OCI-LY7 (cell line): Measurements from ENCODE around the gene SUMF1. TPM values are rescaled to one million over a fixed set of nuclear protein-coding genes. Genes with fewer than 3 reads are reported as not detected.

ENCODE experiments used
- BruUV-seq: library from RNA; stranded (reverse); fragments of 400-500 nt; replicated peaks from 2 replicates; lab custom pipeline; 2021; lab: Mats Ljungman, UMichigan
- CTCF ChIA-PET: fragments of 300-600 bp; sonication (Branson Sonifier 250); formaldehyde crosslinking; loops from one replicate; lab custom pipeline; 2022; ENCODE audit warnings: antibody characterized with exemption; ENCODE audit not compliant: unreplicated experiment; lab: Charles Lee
- POLR2A ChIA-PET: fragments of 300-600 bp; sonication (Branson Sonifier 250); formaldehyde crosslinking; loops from one replicate; lab custom pipeline; 2022; ENCODE audit warnings: antibody characterized with exemption; lab: Charles Lee
- DNase-seq: peaks from one replicate; pipeline ENCODE4 v3.0.0-alpha.2; 2015; ENCODE audit warnings: low spot score
- H2AFZ ChIP-seq: fragments of 200-600 bp; sonication (generic), shearing (Covaris generic); 2 replicates; pipeline ENCODE4 v1.6.1; 2014; ENCODE audit warnings: mild to moderate bottlenecking, antibody characterized with exemption, low read length, moderate library complexity
- H3K27ac ChIP-seq: fragments of 200-600 bp; sonication (generic); 2 replicates; pipeline ENCODE4 v1.5.1; 2014; ENCODE audit warnings: mixed run types, low read depth, mild to moderate bottlenecking, moderate library complexity, low read length, inconsistent platforms; ENCODE audit not compliant: poor library complexity, severe bottlenecking
- H3K36me3 ChIP-seq: fragments of 200-600 bp; sonication (generic); 2 replicates; pipeline ENCODE4 v1.6.1; 2014; ENCODE audit warnings: mild to moderate bottlenecking, antibody characterized with exemption, low read length, moderate library complexity, mixed read lengths; ENCODE audit not compliant: insufficient read depth
- H3K4me1 ChIP-seq: fragments of 200-600 bp; sonication (generic); 2 replicates; pipeline ENCODE4 v1.5.1; 2014; ENCODE audit warnings: mild to moderate bottlenecking, low read length; ENCODE audit not compliant: insufficient read depth, poor library complexity, severe bottlenecking
- H3K4me2 ChIP-seq: fragments of 200-600 bp; sonication (generic); 2 replicates; pipeline ENCODE4 v1.6.1; 2014; ENCODE audit warnings: mild to moderate bottlenecking, low read length
- H3K4me3 ChIP-seq: fragments of 200-600 bp; sonication (generic); 2 replicates; pipeline ENCODE4 v1.5.1; 2014; ENCODE audit warnings: mild to moderate bottlenecking, low read depth, low read length; ENCODE audit not compliant: poor library complexity, severe bottlenecking
- H3K79me2 ChIP-seq: fragments of 200-600 bp; sonication (generic); 2 replicates; pipeline ENCODE4 v1.6.1; 2016; ENCODE audit warnings: low read depth, mild to moderate bottlenecking, low read length, moderate library complexity, mixed read lengths; ENCODE audit not compliant: insufficient read depth
- H3K9me2 ChIP-seq: fragments of 200-600 bp; sonication (generic); 2 replicates; pipeline ENCODE4 v1.6.1; 2016; ENCODE audit warnings: mild to moderate bottlenecking, low read length, mixed read lengths; ENCODE audit not compliant: insufficient read depth
- H3K9me3 ChIP-seq: fragments of 200-600 bp; sonication (generic); 2 replicates; pipeline ENCODE4 v1.6.1; 2014; ENCODE audit warnings: mild to moderate bottlenecking, mixed run types, low read length, mixed read lengths
- H4K20me1 ChIP-seq: fragments of 200-600 bp; sonication (generic); 2 replicates; pipeline ENCODE4 v1.6.1; 2014; ENCODE audit warnings: mild to moderate bottlenecking, antibody characterized with exemption, low read length, moderate library complexity, mixed read lengths; ENCODE audit not compliant: insufficient read depth
- EZH2phosphoT487 ChIP-seq: fragments of 200-600 bp; sonication (generic); IDR thresholded peaks from 2 replicates; pipeline ENCODE4 v1.6.1; 2018; ENCODE audit warnings: low read depth, borderline replicate concordance, mild to moderate bottlenecking, mixed run types, antibody characterized with exemption, low read length, moderate library complexity, mixed read lengths
- intact Hi-C: fragments of 100-400 bp; cut with micrococcal nuclease; formaldehyde crosslinking; loops from one replicate; pipeline ENCODE4 v1.10.0; 2022; ENCODE audit not compliant: unreplicated experiment
- total RNA-seq, 2 experiments: library from RNA; depleted of rRNA in 1 of 2; stranded (reverse); fragments of >200 nt in 1 of 2; shearing (Covaris generic) in 1 of 2; gene quantifications; 2 replicates each; pipeline ENCODE4 v1.2.3, GENCODE V29; 2014 to 2022
- TF ChIP-seq, protein P1 (sequence below): fragments of 200-600 bp; sonication (generic); conservative IDR thresholded peaks from 2 replicates; pipeline ENCODE4 v1.5.1; 2014; ENCODE audit warnings: mild to moderate bottlenecking, antibody characterized with exemption, low read length, moderate library complexity, mixed read lengths

Gene SUMF1
- total RNA-seq, 2 experiments from 2014 or later: 9.1 to 11.9 TPM

DNA sequence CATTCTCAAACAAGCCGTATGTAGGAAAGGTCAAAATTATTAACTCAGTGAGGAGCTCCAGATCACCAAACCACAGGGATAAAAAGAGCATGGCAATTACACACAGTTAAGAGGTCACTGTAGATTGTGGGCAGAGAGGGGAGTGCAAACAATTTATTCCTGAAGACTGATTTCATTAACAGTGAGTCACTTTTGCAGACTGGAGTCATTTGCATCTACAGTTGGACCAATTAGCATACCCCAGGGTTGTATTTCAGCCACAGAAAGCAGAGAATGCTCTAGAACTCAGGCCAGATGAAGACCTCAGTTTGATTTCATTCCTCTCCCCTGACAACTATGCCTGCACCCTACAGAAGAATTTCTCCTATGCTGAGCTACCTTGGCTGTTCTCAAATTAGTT is 123.8 kb downstream of the SUMF1 start:
- Histone ChIP-seq H3K36me3 (no peaks in the 10 kb centered on the region), H3K4me2 (no peak overlapping the region), H3K9me2 (no peaks in the 10 kb centered on the region), H4K20me1 (no peaks in the 10 kb centered on the region), H3K4me1 (no peaks in the 10 kb centered on the region), H3K27ac (no peak overlapping the region), H3K4me3 (no peak overlapping the region), H2AFZ (no peak overlapping the region), H3K79me2 (no peaks in the 10 kb centered on the region), H3K9me3 (no peaks in the 10 kb centered on the region)
- DNase-seq: no peak
- intact Hi-C loops: no loop called here
- BruUV-seq: no TSS peak
- POLR2A ChIA-PET: interaction anchor here (0.9 kb wide), 1 partner anchor 285 kb away, joined by 3 read pairs; no protein-coding TSS in a partner anchor
- TF ChIP-seq, protein P1, sequence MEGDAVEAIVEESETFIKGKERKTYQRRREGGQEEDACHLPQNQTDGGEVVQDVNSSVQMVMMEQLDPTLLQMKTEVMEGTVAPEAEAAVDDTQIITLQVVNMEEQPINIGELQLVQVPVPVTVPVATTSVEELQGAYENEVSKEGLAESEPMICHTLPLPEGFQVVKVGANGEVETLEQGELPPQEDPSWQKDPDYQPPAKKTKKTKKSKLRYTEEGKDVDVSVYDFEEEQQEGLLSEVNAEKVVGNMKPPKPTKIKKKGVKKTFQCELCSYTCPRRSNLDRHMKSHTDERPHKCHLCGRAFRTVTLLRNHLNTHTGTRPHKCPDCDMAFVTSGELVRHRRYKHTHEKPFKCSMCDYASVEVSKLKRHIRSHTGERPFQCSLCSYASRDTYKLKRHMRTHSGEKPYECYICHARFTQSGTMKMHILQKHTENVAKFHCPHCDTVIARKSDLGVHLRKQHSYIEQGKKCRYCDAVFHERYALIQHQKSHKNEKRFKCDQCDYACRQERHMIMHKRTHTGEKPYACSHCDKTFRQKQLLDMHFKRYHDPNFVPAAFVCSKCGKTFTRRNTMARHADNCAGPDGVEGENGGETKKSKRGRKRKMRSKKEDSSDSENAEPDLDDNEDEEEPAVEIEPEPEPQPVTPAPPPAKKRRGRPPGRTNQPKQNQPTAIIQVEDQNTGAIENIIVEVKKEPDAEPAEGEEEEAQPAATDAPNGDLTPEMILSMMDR: no peak
- no peak for TF ChIP-seq EZH2phosphoT487
- CTCF ChIA-PET: no interaction called here

DNA sequence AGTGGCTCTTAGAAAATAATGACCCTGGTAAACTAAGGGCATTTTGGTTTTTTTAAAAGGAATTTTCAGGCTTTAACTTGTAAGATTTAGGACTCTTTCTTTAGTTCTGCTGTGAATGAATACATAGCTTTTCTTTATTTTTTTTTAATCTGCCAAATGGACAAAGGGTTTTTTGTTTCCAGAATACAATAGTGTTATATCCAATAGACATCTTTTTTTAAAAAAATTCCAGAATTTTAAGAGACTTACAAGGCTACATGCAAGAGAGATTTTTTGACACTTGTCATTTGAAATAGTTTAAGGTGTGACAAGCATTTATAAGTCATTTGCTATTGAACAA is 125.8 kb downstream of the SUMF1 start:
- CTCF ChIA-PET: interaction anchor here (1.4 kb wide), 1 partner anchor 10 kb away, joined by 5 read pairs; no protein-coding TSS in a partner anchor
- Histone ChIP-seq H2AFZ (no peak overlapping the region), H3K9me2 (no peaks in the 10 kb centered on the region), H3K4me2 (no peak overlapping the region), H3K4me3 (no peak overlapping the region), H3K4me1 (no peaks in the 10 kb centered on the region), H3K79me2 (no peaks in the 10 kb centered on the region), H4K20me1 (no peaks in the 10 kb centered on the region), H3K9me3 (no peaks in the 10 kb centered on the region), H3K27ac (no peak overlapping the region), H3K36me3 (no peaks in the 10 kb centered on the region)
- DNase-seq: no peak
- BruUV-seq: no TSS peak
- POLR2A ChIA-PET: interaction anchor here (0.9 kb wide), 1 partner anchor 16 kb away, joined by 3 read pairs; no protein-coding TSS in a partner anchor
- TF ChIP-seq, protein P1: no peak
- TF ChIP-seq EZH2phosphoT487: no peak
- intact Hi-C loops: no loop called here

DNA sequence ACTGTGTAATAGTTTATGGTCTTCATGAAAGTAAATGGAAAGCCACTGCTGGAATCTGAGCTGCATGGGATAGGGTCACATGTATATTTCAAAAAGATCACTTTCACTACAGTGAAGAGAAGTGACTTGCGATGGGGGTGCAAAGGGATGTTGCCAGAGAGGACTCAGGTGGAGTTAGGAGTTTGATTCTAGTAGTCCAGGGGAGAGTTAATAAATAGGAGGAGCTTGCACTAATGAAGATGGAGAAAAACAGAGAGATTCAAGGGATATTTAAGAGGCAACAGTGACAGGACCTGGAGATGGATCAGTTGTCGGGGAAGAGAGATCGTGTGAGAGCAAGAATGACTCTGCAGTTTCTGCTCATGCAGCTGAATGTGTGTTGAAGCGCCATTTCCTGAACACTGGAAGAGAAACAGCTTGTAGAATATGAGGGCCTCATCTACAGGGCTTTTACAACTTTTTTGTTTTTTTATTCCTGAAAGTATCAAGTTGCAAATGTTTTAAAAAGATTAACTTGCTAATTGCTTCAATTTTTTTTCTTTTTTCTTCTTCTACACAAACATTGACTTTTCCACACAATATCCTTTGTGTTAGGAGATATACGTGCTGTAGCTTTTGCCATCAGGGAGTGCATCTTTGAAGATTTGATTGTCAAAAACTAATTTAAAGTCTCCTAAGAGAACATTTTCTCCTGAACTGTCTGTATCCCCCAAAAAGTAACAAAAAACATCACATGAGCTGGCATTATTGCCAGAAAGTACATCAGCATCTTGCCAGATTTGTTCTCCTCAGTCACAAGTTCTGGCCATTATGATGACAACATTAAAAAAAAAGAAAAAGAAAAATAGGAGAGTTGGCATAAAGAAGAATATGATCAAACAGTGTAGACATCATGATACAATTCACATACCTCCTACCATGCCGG is 126.4 kb downstream of the SUMF1 start:
- intact Hi-C loops: no loop called here
- no peak overlapping the region for H3K4me3 ChIP-seq
- H3K79me2 ChIP-seq: no peaks in the 10 kb centered on the region
- no peaks in the 10 kb centered on the region for H3K36me3 ChIP-seq
- no peaks in the 10 kb centered on the region for H4K20me1 ChIP-seq
- no TSS peak for BruUV-seq
- H3K4me1 ChIP-seq: no peaks in the 10 kb centered on the region
- no peak overlapping the region for H2AFZ ChIP-seq
- POLR2A ChIA-PET: interaction anchor here (0.6 to 0.7 kb wide), 2 partner anchors 311 to 697 kb away, joined by 3 to 4 read pairs; no protein-coding TSS in a partner anchor
- H3K9me2 ChIP-seq: no peaks in the 10 kb centered on the region
- TF ChIP-seq, protein P1: no peak
- no peak for TF ChIP-seq EZH2phosphoT487
- DNase-seq: no peak
- H3K4me2 ChIP-seq: no peak overlapping the region
- no peaks in the 10 kb centered on the region for H3K9me3 ChIP-seq
- H3K27ac ChIP-seq: no peak overlapping the region
- CTCF ChIA-PET: no interaction called here
